GM23248 (cell line): Measurements from ENCODE around the gene LIMCH1.

Source experiments
- EZH2 ChIP-seq: fragments of 200-600 bp; sonication (generic); IDR thresholded peaks from 2 replicates; pipeline ENCODE4 v1.6.1; 2018; ENCODE audit warnings: antibody characterized with exemption, mild to moderate bottlenecking; ENCODE audit not compliant: insufficient read depth, poor library complexity, severe bottlenecking
- EZH2phosphoT487 ChIP-seq: fragments of 200-600 bp; sonication (generic); IDR thresholded peaks from 2 replicates; pipeline ENCODE4 v1.6.1; 2018; ENCODE audit warnings: antibody characterized with exemption, moderate library complexity, mild to moderate bottlenecking, low read depth; ENCODE audit not compliant: insufficient read depth

- TF ChIP-seq EZH2 (no peak), EZH2phosphoT487 (no peak)
These were observed 175.8 kb downstream of the LIMCH1 start for GRCh38 chr4:41713768-41714167.
